Measurements from ENCODE around the gene MYLK4.

Gene MYLK4

DNA sequence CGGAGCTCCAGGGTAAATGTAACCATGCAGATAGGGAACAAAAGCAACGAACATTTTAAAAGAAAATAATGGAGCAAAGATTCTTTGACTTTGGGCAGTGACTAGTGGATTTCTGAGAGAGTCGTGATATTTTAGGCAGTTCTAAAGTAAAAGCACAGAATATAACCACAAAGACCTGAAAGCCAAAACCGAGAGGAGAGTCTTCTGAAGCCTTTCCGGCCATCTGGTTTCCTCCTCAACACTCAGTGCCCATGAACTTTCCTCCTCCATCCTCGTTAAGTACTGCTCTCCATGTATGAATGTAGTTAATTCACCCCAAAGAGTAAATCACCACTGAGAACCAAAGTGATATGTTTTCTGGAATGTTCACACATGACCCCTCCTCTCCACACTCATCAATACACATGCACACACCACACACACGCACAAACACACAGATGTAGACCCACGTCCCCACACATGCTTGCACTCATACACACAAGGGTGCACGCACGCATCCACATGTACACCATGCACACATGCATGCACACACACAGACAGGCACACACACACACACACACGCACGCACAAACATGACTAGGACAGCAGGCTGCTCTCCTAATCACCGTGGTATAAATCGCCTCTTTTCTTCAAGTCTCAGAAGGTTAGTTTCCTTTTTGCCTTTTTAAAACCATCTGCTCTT is 109.5 kb downstream of the MYLK4 start:
- Histone ChIP-seq H2AFZ (no peak overlapping the region), H3K79me2 (no peaks in the 10 kb centered on the region), H3K4me2 (ENCODE audit: low read length) (no peak overlapping the region), H3K9me3 (ENCODE audit: control insufficient read depth, low read length) (no peaks in the 10 kb centered on the region), H3K4me3 (ENCODE audit: low read depth, low read length) (no peak overlapping the region), H3K27me3 (ENCODE audit: control insufficient read depth, insufficient read depth, low read length) (no peaks in the 10 kb centered on the region), H3K36me3 (ENCODE audit: control insufficient read depth, insufficient read depth, low read length) (no peaks in the 10 kb centered on the region), H3K4me1 (no peaks in the 10 kb centered on the region), H3K9ac (no peak overlapping the region), H3K27ac (no peak overlapping the region)
- TF ChIP-seq, protein P1, sequence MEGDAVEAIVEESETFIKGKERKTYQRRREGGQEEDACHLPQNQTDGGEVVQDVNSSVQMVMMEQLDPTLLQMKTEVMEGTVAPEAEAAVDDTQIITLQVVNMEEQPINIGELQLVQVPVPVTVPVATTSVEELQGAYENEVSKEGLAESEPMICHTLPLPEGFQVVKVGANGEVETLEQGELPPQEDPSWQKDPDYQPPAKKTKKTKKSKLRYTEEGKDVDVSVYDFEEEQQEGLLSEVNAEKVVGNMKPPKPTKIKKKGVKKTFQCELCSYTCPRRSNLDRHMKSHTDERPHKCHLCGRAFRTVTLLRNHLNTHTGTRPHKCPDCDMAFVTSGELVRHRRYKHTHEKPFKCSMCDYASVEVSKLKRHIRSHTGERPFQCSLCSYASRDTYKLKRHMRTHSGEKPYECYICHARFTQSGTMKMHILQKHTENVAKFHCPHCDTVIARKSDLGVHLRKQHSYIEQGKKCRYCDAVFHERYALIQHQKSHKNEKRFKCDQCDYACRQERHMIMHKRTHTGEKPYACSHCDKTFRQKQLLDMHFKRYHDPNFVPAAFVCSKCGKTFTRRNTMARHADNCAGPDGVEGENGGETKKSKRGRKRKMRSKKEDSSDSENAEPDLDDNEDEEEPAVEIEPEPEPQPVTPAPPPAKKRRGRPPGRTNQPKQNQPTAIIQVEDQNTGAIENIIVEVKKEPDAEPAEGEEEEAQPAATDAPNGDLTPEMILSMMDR (IDR thresholded peaks at IDR 0.05) = no peak

- no peaks in the 10 kb centered on the region for H3K27me3 ChIP-seq (ENCODE audit: control insufficient read depth, insufficient read depth, low read length)
- TF ChIP-seq, protein P1 (IDR thresholded peaks at IDR 0.05) = no peak
- H3K4me3 ChIP-seq (ENCODE audit: low read depth, low read length) = no peak overlapping the region
- no peak overlapping the region for H3K27ac ChIP-seq
- H3K9ac ChIP-seq = no peak overlapping the region
- no peaks in the 10 kb centered on the region for H3K4me1 ChIP-seq
- H3K9me3 ChIP-seq (ENCODE audit: control insufficient read depth, low read length) = no peaks in the 10 kb centered on the region
- no peaks in the 10 kb centered on the region for H3K79me2 ChIP-seq
- no peak overlapping the region for H2AFZ ChIP-seq
- no peak overlapping the region for H3K4me2 ChIP-seq (ENCODE audit: low read length)
- H3K36me3 ChIP-seq (ENCODE audit: control insufficient read depth, insufficient read depth, low read length) = no peaks in the 10 kb centered on the region
Measured at GRCh38 chr6:2640551-2640950, 110.2 kb downstream of the MYLK4 start.

DNA sequence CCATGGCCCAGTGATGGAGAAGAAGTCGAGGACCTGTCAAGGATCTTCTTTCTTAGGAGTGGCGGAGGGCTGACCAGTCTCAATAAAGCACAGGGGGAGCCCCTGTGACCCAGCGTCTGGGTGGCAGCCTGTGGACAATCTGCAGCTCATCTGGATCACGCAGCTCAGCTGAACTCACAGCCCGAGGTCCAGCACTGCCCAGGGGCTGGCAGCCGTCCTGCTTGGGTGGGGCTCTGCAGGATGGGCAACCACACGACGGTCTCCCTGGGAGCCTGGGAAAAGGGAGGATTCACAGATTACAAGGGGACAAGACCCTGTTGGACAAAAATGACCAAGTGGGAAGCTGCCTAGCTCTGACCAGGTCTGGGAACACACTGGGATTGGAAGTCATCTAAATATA is 110.8 kb downstream of the MYLK4 start:
- no peak overlapping the region for H3K4me2 ChIP-seq (ENCODE audit: low read length)

GRCh38 chr6:2639167-2639566 is 111.6 kb downstream of the MYLK4 start:
- no peaks in the 10 kb centered on the region for H3K4me1 ChIP-seq
- H3K4me3 ChIP-seq (ENCODE audit: low read depth, low read length) = no peak overlapping the region
- TF ChIP-seq, protein P1 (IDR thresholded peaks at IDR 0.05) = no peak

More for the DNA sequence above, 110.8 kb downstream of the MYLK4 start:
- Histone ChIP-seq H3K9me3 (ENCODE audit: control insufficient read depth, low read length) (no peaks in the 10 kb centered on the region), H2AFZ (no peak overlapping the region), H3K4me1 (no peaks in the 10 kb centered on the region), H3K9ac (no peak overlapping the region), H3K4me3 (ENCODE audit: low read depth, low read length) (no peak overlapping the region), H3K79me2 (no peaks in the 10 kb centered on the region), H3K27ac (no peak overlapping the region), H3K27me3 (ENCODE audit: control insufficient read depth, insufficient read depth, low read length) (no peaks in the 10 kb centered on the region), H3K36me3 (ENCODE audit: control insufficient read depth, insufficient read depth, low read length) (no peaks in the 10 kb centered on the region)
- TF ChIP-seq, protein P1 (IDR thresholded peaks at IDR 0.05) = no peak

DNA sequence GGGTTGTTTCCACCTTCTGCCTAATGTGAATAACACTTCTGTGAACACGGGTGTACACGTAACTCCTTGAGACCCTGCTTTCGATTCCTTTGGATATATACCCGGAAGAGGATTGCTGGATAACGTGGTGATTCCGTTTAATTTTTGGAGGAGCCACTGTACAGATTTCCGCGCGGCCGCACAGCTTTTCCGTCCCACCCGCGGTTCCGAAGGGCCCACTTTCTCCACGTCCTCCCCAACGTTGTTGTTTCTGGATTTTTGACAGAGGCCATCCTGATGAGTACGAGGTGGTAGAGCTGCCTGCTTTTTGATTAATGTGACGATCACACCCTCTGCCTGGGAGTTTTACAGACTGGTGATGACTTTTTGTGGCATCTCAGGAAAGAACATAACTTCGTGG is 114.0 kb downstream of the MYLK4 start:
- no peak overlapping the region for H3K4me2 ChIP-seq (ENCODE audit: low read length)
- H2AFZ ChIP-seq = no peak overlapping the region
- TF ChIP-seq, protein P1 (IDR thresholded peaks at IDR 0.05) = no peak
- H3K4me3 ChIP-seq (ENCODE audit: low read depth, low read length) = no peak overlapping the region
- H3K4me1 ChIP-seq = peaks cover 3% of the 10 kb centered on the region
- no peak overlapping the region for H3K27ac ChIP-seq
- no peak overlapping the region for H3K9ac ChIP-seq
- no peaks in the 10 kb centered on the region for H3K79me2 ChIP-seq
- H3K27me3 ChIP-seq (ENCODE audit: control insufficient read depth, insufficient read depth, low read length) = no peaks in the 10 kb centered on the region
- H3K36me3 ChIP-seq (ENCODE audit: control insufficient read depth, insufficient read depth, low read length) = no peaks in the 10 kb centered on the region
- H3K9me3 ChIP-seq (ENCODE audit: control insufficient read depth, low read length) = no peaks in the 10 kb centered on the region

More at GRCh38 chr6:2639167-2639566, 111.6 kb downstream of the MYLK4 start:
- H3K9ac ChIP-seq = no peak overlapping the region
- H3K9me3 ChIP-seq (ENCODE audit: control insufficient read depth, low read length) = no peaks in the 10 kb centered on the region
- no peaks in the 10 kb centered on the region for H3K27me3 ChIP-seq (ENCODE audit: control insufficient read depth, insufficient read depth, low read length)
- H3K79me2 ChIP-seq = no peaks in the 10 kb centered on the region
- H2AFZ ChIP-seq = no peak overlapping the region
- no peak overlapping the region for H3K27ac ChIP-seq
- no peaks in the 10 kb centered on the region for H3K36me3 ChIP-seq (ENCODE audit: control insufficient read depth, insufficient read depth, low read length)
- no peak overlapping the region for H3K4me2 ChIP-seq (ENCODE audit: low read length)
